SU-DHL-6 (cell line): ENCODE results near the gene CASKIN2.

Experiments used
- H2AFZ ChIP-seq: fragments of 200-600 bp; sonication (generic); 2 replicates; pipeline ENCODE4 v1.6.1; 2014; ENCODE audit warnings: low read depth, mild to moderate bottlenecking, moderate library complexity, mixed read lengths, antibody characterized with exemption, low read length; ENCODE audit not compliant: severe bottlenecking
- H3F3A ChIP-seq: fragments of 200-600 bp; shearing (Covaris generic); 2 replicates; pipeline ENCODE4 v1.6.0; 2016; ENCODE audit warnings: antibody characterized with exemption, mild to moderate bottlenecking; ENCODE audit not compliant: insufficient read depth
- H3K27ac ChIP-seq: fragments of 200-600 bp; sonication (generic); 2 replicates; pipeline ENCODE4 v1.5.1; 2016; ENCODE audit warnings: low read depth, mild to moderate bottlenecking, low read length, moderate library complexity, mixed read lengths
- H3K27me3 ChIP-seq: fragments of 200-600 bp; sonication (generic), shearing (Covaris generic); 2 replicates; pipeline ENCODE4 v1.6.0; 2014; ENCODE audit warnings: mild to moderate bottlenecking, low read length
- H3K36me3 ChIP-seq: fragments of 200-600 bp; sonication (generic); 2 replicates; pipeline ENCODE4 v1.6.1; 2014; ENCODE audit warnings: mild to moderate bottlenecking, low read length, mixed read lengths
- H3K4me2 ChIP-seq: fragments of 300-600, 200-600 bp; shearing (Covaris generic), sonication (generic); 2 replicates; pipeline ENCODE4 v1.6.0; 2014; ENCODE audit warnings: low read length, low read depth, mild to moderate bottlenecking; ENCODE audit not compliant: poor library complexity, severe bottlenecking
- H3K4me3 ChIP-seq: fragments of 200-600 bp; sonication (generic); 2 replicates; pipeline ENCODE4 v1.5.1; 2014; ENCODE audit warnings: antibody characterized with exemption, low read length, mild to moderate bottlenecking, mixed read lengths; ENCODE audit not compliant: insufficient read depth, poor library complexity, severe bottlenecking
- H3K79me2 ChIP-seq: fragments of 200-600 bp; sonication (generic); 2 replicates; pipeline ENCODE4 v1.6.1; 2014; ENCODE audit warnings: mild to moderate bottlenecking, low read length, moderate library complexity; ENCODE audit not compliant: insufficient read depth
- H3K9ac ChIP-seq: fragments of 200-600 bp; sonication (generic); 2 replicates; pipeline ENCODE4 v1.7.0; 2014; ENCODE audit warnings: mild to moderate bottlenecking, low read length
- H3K9me2 ChIP-seq: fragments of 200-600 bp; sonication (generic); replicated peaks from 2 replicates; pipeline ENCODE4 v1.6.1; 2014; ENCODE audit warnings: low read length; ENCODE audit not compliant: insufficient read depth
- H3K9me3 ChIP-seq: fragments of 200-600 bp; sonication (generic); 2 replicates; pipeline ENCODE4 v1.6.1; 2014; ENCODE audit warnings: low read length, mixed read lengths; ENCODE audit not compliant: insufficient read depth
- H4K20me1 ChIP-seq: fragments of 200-600 bp; sonication (generic); 2 replicates; pipeline ENCODE4 v1.6.1; 2014; ENCODE audit warnings: low read depth, mild to moderate bottlenecking, antibody characterized with exemption, low read length, moderate library complexity, mixed read lengths
- CTCF ChIP-seq: fragments of 200-600 bp; sonication (generic); IDR thresholded peaks from one replicate; pipeline ENCODE4 v1.5.1; 2017; ENCODE audit warnings: antibody characterized with exemption, mild to moderate bottlenecking, low read length, moderate library complexity; ENCODE audit not compliant: insufficient read depth, poor library complexity, severe bottlenecking
- EZH2phosphoT487 ChIP-seq: fragments of 200-600 bp; sonication (generic), shearing (Covaris generic); conservative IDR thresholded peaks from 2 replicates; pipeline ENCODE4 v1.6.1; 2018; ENCODE audit warnings: mild to moderate bottlenecking, antibody characterized with exemption, low read length, moderate library complexity, mixed read lengths

Gene CASKIN2

GRCh38 chr17:75542728-75543336 lies 27.5 kb upstream of the CASKIN2 start:
- Histone ChIP-seq H3K27ac (no peak overlapping the region), H3K36me3 (no peaks in the 10 kb centered on the region), H4K20me1 (no peaks in the 10 kb centered on the region), H3K9me3 (no peaks in the 10 kb centered on the region), H3F3A (no peaks in the 10 kb centered on the region), H3K27me3 (no peaks in the 10 kb centered on the region), H2AFZ (no peak overlapping the region), H3K4me3 (no peak overlapping the region), H3K4me2 (no peak overlapping the region), H3K79me2 (no peaks in the 10 kb centered on the region), H3K9ac (no peak overlapping the region), H3K9me2 (no peaks in the 10 kb centered on the region)
- TF ChIP-seq EZH2phosphoT487 (no peak), CTCF (no peak)

DNA sequence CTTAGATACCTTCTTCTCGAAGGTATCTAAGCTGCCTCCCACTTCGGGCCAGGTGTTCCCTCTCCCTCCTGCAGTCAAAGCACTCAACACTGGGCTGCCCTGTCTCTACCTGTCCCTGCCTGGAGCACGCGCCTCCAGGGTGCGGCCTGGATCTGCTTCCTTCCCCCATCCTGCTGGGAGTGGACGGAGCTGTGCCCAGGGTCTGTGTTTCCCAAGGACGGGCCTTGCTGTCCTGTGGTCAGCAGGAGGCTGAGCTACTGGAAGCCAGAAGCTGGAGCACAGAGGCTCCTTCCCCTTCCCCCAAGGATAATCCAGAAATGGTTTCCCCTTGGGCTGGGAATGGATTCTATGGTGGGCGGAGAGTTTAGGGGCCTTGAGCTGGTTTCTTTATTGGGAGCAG lies 26.9 kb upstream of the CASKIN2 start:
- H3K9ac ChIP-seq = no peak overlapping the region
- H3F3A ChIP-seq = no peaks in the 10 kb centered on the region
- H3K27ac ChIP-seq = no peak overlapping the region
- no peak overlapping the region for H2AFZ ChIP-seq
- no peak for TF ChIP-seq EZH2phosphoT487
- TF ChIP-seq CTCF = no peak
- no peaks in the 10 kb centered on the region for H3K36me3 ChIP-seq
- H4K20me1 ChIP-seq = no peaks in the 10 kb centered on the region
- no peaks in the 10 kb centered on the region for H3K27me3 ChIP-seq
- H3K4me3 ChIP-seq = no peak overlapping the region
- no peaks in the 10 kb centered on the region for H3K9me3 ChIP-seq
- H3K9me2 ChIP-seq = no peaks in the 10 kb centered on the region
- no peak overlapping the region for H3K4me2 ChIP-seq
- H3K79me2 ChIP-seq = no peaks in the 10 kb centered on the region

- Histone ChIP-seq H3K36me3 (no peaks in the 10 kb centered on the region), H3K9me2 (no peaks in the 10 kb centered on the region), H3K9ac (no peak overlapping the region), H4K20me1 (no peaks in the 10 kb centered on the region), H2AFZ (no peak overlapping the region), H3F3A (no peaks in the 10 kb centered on the region), H3K27ac (no peak overlapping the region), H3K4me3 (no peak overlapping the region), H3K9me3 (no peaks in the 10 kb centered on the region), H3K4me2 (no peak overlapping the region), H3K27me3 (no peaks in the 10 kb centered on the region), H3K79me2 (no peaks in the 10 kb centered on the region)
- TF ChIP-seq CTCF (no peak), EZH2phosphoT487 (no peak)
Observed at GRCh38 chr17:75540923-75541503, 25.7 kb upstream of the CASKIN2 start.
